NCI-H2081 treated with DMSO at 0.1 percent for 48 hours (cell line): ENCODE data around the gene LBHD2.

Experiments
- DNase-seq: peaks from one replicate; lab custom pipeline; 2025; lab: John Stamatoyannopoulos, UW

Gene LBHD2

GRCh38 chr14:103121121-103121845, 37.3 kb downstream of the LBHD2 start:
- DNase-seq, result no peak

- DNase-seq, result peak; percentile 91
Measured at GRCh38 chr14:103121846-103122584, 38.0 kb downstream of the LBHD2 start.

DNA sequence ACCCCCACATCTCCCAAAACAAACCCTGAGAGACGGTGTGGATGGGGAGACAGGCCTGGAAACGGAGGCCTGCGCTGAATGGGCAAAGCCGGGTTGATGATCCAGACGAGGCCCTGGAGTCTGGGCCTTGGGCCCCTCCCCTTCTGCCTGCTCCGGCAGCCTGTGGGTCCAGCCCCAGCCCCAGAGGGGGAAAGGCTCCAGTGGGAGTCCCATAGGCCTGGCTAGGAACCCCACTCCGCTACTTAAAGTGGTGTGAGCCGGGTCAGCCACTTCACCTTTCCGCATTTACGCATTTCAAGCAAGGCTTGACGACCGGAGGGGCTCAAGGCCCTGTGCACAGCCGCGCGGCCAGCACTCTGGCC, 38.6 kb downstream of the LBHD2 start:
- no peak for DNase-seq

DNA sequence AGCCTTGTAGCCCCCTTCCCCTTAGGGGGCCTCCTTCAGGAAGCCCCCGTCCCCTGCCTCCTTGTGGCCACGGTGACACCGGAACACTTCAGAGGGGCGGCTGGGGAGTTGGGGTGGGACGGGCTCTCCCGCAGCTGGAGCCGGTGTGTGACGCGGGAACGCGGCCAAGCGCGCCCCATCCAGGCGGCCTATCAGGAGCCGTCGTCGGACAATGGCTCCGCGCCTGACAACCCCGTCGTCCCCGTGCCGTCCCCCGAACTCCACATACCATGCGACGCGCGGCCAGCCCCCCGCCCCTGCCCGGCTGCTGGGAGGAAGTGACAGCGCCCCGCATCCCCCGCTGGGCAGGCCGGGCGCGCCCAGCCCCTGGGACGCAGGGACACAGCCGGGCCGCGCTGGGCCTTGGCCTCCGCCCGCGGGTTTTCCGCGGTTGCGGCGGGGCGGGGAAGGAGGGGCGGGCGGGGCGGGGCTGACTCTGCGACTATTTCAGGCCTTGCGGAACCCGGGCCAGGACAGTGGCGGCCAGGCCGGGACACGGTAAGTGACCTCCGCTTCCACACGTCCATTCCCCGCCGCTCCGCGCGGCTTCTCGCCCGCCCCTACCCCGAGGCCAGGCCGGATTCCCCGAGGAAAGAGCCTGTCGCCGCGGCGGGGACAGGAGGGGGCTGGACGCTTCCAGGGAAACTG, 39.1 kb downstream of the LBHD2 start, which contains the start of gene TNFAIP2:
Gene TNFAIP2, plus strand, starts transcription at position 515 of the 687 bp plus-strand sequence. CDS start 2,997 bp downstream, outside the sequence.
- DNase-seq, result no peak

- DNase-seq, result no peak
Measured at GRCh38 chr14:103123634-103124500, 39.9 kb downstream of the LBHD2 start.

GRCh38 chr14:103124501-103125001, 40.5 kb downstream of the LBHD2 start:
- no peak for DNase-seq

GRCh38 chr14:103125098-103126070, 41.4 kb downstream of the LBHD2 start:
- no peak for DNase-seq

DNA sequence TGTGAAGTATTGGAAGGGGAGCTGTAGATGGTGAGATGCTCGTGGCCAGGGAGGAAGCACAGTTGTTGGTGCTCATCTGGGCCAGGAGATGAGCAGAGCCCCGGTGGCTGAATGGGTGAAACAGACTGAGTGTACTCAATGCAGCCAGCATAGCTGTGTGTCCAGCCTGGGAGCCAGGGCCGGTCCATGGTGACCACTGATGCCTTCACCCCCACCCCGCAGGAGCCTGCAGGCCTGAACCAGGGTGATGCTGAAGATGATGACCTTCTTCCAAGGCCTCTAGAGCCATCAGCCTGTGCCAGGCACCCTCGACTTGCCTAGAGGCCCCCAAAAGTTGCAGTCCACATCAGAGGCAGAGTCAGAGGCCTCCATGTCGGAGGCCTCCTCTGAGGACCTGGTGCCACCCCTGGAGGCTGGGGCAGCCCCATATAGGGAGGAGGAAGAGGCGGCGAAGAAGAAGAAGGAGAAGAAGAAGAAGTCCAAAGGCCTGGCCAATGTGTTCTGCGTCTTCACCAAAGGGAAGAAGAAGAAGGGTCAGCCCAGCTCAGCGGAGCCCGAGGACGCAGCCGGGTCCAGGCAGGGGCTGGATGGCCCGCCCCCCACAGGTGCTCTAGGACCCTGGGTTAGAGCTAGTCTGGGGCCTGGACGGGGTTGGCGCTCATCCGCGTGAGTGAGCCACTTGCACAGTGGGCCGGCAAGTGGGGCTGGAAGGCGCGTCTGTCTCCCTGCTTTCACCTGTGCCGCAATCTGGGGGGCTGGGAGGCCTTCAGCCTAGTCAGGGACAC, 42.3 kb downstream of the LBHD2 start:
- DNase-seq, result no peak

GRCh38 chr14:103126873-103127304, 42.9 kb downstream of the LBHD2 start:
- no peak for DNase-seq

DNA sequence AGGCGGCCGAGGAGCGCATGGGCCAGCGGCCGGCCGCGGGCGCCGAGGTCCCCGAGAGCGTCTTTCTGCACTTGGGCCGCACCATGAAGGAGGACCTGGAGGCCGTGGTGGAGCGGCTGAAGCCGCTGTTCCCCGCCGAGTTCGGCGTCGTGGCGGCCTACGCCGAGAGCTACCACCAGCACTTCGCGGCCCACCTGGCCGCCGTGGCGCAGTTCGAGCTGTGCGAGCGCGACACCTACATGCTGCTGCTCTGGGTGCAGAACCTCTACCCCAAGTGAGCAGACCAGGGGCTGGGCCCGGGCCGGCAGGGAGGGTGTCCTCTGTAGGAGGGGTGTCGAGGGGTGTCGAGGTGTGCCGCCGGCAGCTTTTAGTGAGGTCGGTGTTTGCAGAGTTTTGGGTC, 43.3 kb downstream of the LBHD2 start:
- DNase-seq, result no peak

- no peak for DNase-seq
Measured at GRCh38 chr14:103127861-103128598, 44.0 kb downstream of the LBHD2 start.

DNA sequence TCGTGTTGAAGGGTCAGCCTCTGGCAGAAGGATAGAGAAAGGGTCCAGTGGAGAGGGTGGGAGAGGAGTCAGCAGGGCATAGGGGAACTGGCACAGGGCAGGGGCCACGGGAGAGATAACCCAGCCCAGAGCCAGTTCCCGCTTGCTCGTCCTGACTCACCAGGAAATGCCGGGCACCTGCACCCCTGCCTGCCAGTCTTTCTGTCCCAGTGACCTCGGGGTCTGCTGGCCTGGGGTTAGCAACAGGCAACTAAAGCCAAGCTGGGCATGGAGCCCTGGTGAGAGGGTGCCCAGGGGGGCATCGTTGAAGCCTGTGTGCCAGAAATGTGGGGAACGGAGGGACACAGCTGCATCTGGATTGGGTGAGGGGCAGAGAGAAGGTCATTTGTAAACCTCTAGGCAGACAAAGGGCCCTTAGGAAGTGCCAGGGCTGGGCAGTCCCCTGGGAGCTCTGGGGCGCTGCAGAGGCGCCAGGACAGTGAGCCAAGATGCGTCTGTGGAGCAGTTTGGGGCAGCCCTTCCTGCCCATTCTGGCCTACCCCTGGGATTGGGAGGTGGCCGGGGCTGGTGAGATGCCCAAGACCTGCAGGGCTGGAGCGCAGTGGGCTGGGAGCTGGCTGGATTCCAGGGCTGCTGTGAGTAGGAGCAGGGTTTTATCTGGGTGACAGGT, 44.8 kb downstream of the LBHD2 start:
- no peak for DNase-seq

DNA sequence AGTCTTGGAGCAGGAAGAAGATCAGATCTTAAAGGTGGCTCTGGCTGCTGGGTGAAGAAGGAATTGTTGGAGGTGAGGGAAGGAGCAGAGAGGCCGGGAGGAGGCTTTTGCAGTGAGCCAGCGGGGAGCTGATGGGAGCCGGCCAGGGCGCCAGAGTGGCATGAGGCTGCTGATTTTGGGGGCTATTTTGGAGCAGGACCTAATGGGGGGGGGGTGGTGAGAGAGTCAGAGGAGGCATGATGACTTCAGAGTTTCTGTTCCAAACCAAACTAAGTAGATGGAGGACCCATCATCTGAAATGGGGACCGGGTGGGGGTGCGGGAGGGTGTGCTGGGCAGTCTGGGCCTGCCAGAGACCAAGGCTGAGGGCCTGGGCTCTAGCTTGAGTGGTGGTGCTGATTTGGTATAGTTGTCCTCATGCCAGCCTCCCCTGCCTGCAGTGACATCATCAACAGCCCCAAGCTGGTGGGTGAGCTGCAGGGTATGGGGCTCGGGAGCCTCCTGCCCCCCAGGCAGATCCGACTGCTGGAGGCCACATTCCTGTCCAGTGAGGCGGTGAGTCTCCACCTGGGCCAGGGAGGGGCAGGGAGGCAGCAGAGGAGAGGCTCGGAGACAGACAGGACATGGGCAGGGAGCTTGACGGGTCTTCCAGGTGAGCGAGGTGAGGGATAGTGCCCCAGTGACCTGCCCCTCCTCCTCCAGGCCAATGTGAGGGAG, 45.4 kb downstream of the LBHD2 start:
- no peak for DNase-seq

DNA sequence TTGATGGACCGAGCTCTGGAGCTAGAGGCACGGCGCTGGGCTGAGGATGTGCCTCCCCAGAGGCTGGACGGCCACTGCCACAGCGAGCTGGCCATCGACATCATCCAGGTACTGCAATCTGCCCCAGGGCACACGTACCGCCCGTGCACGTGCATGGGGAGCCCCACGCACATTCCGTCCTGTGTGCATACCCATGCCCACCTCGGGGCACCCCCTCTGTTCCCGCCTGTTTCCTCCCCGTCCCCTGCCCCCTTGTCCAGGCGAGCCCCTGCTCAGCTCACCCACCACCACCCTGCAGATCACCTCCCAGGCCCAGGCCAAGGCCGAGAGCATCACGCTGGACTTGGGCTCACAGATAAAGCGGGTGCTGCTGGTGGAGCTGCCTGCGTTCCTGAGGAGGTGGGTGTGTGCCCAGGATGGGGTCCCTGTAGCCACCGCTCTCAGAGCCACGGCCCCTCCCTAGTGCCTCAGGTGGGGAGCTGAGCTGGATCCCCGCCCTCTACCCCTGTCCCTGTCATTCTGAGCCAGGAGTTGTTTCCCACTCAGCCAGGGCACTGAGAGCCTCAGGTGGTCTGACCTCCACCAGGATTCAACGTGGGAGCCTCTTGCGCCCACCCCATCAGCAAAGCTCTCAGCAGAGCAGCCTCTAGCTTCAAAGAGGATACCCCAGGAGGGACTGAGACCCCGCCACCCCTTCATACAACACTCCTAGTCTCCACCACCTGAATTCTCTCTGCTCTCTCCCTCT, 46.2 kb downstream of the LBHD2 start:
- no peak for DNase-seq

- DNase-seq, result no peak
Measured at GRCh38 chr14:103130965-103131364, 47.0 kb downstream of the LBHD2 start.

GRCh38 chr14:103131580-103131979, 47.6 kb downstream of the LBHD2 start:
- no peak for DNase-seq
